Osteocyte (in vitro differentiated cells): ENCODE measurements around the gene TMEM247. TPM values are rescaled to one million over a fixed set of nuclear protein-coding genes. Genes with fewer than 3 reads are reported as not detected.

ENCODE experiments used
- DNase-seq: peaks from one replicate; pipeline ENCODE4 v3.0.0; 2021; ENCODE audit warnings: mixed read lengths; ENCODE audit not compliant: unreplicated experiment; ENCODE audit errors: extremely low spot score
- H3K27ac Mint-ChIP-seq: one replicate; pipeline ENCODE4 v1.8.0; 2021; ENCODE audit warnings: mild to moderate bottlenecking, mixed read lengths; ENCODE audit not compliant: unreplicated experiment
- H3K27me3 Mint-ChIP-seq: one replicate; pipeline ENCODE4 v1.8.0; 2021; ENCODE audit warnings: mixed read lengths; ENCODE audit not compliant: unreplicated experiment
- H3K36me3 Mint-ChIP-seq: one replicate; pipeline ENCODE4 v1.8.0; 2021; ENCODE audit warnings: mixed read lengths; ENCODE audit not compliant: unreplicated experiment
- H3K4me1 Mint-ChIP-seq: one replicate; pipeline ENCODE4 v1.8.0; 2021; ENCODE audit warnings: mixed read lengths; ENCODE audit not compliant: unreplicated experiment
- H3K4me3 Mint-ChIP-seq: one replicate; pipeline ENCODE4 v1.8.0; 2021; ENCODE audit warnings: mild to moderate bottlenecking, moderate library complexity, mixed read lengths; ENCODE audit not compliant: unreplicated experiment
- H3K9me3 Mint-ChIP-seq: one replicate; pipeline ENCODE4 v1.8.0; 2021; ENCODE audit warnings: mixed read lengths; ENCODE audit not compliant: unreplicated experiment
- CTCF ChIP-seq: fragments of 200-600 bp; sonication (generic); IDR thresholded peaks from 2 replicates; pipeline ENCODE4 v1.5.0; 2021; ENCODE audit warnings: antibody characterized with exemption, mild to moderate bottlenecking, moderate library complexity
- total RNA-seq: library from RNA; stranded (reverse); gene quantifications from 2 replicates; pipeline ENCODE4 v1.2.1, GENCODE V29; 2021

Gene TMEM247
- total RNA-seq, 1 donor from 2014 or later, result not detected

- no peak for TF ChIP-seq CTCF
- DNase-seq, result no peak
- peaks cover 4% of the 10 kb centered on the region for H3K27me3 Mint-ChIP-seq
Observed at GRCh38 chr2:46509804-46510203, 30.4 kb downstream of the TMEM247 start.

GRCh38 chr2:46510598-46511177, 31.3 kb downstream of the TMEM247 start:
- peaks cover 6% of the 10 kb centered on the region for H3K36me3 Mint-ChIP-seq
- no peak for TF ChIP-seq CTCF
- H3K9me3 Mint-ChIP-seq, result peaks cover 15% of the 10 kb centered on the region
- H3K4me1 Mint-ChIP-seq, result no peaks in the 10 kb centered on the region
- no peak overlapping the region for H3K4me3 Mint-ChIP-seq
- DNase-seq, result peak; percentile 70
- no peak overlapping the region for H3K27ac Mint-ChIP-seq
- peaks cover 7% of the 10 kb centered on the region for H3K27me3 Mint-ChIP-seq

More at GRCh38 chr2:46509804-46510203, 30.4 kb downstream of the TMEM247 start:
- H3K4me1 Mint-ChIP-seq, result no peaks in the 10 kb centered on the region
- peaks cover 4% of the 10 kb centered on the region for H3K36me3 Mint-ChIP-seq
- H3K9me3 Mint-ChIP-seq, result peaks cover 6% of the 10 kb centered on the region
- H3K27ac Mint-ChIP-seq, result no peak overlapping the region
- H3K4me3 Mint-ChIP-seq, result no peak overlapping the region

GRCh38 chr2:46512185-46512584, 32.8 kb downstream of the TMEM247 start:
- peaks cover 7% of the 10 kb centered on the region for H3K27me3 Mint-ChIP-seq
- H3K9me3 Mint-ChIP-seq, result peaks cover 28% of the 10 kb centered on the region
- no peak overlapping the region for H3K4me3 Mint-ChIP-seq
- peak; percentile 36 for DNase-seq
- no peaks in the 10 kb centered on the region for H3K4me1 Mint-ChIP-seq
- H3K36me3 Mint-ChIP-seq, result peaks cover 9% of the 10 kb centered on the region
- no peak overlapping the region for H3K27ac Mint-ChIP-seq
- no peak for TF ChIP-seq CTCF

- no peaks in the 10 kb centered on the region for H3K4me1 Mint-ChIP-seq
- TF ChIP-seq CTCF, result no peak
- H3K9me3 Mint-ChIP-seq, result peaks cover 29% of the 10 kb centered on the region
- no peak overlapping the region for H3K27ac Mint-ChIP-seq
- H3K36me3 Mint-ChIP-seq, result peaks cover 9% of the 10 kb centered on the region
- peaks cover 7% of the 10 kb centered on the region for H3K27me3 Mint-ChIP-seq
- no peak overlapping the region for H3K4me3 Mint-ChIP-seq
- DNase-seq, result no peak
Observed at GRCh38 chr2:46514738-46515137, 35.4 kb downstream of the TMEM247 start.

- Mint-ChIP-seq H3K9me3 (peaks cover 29% of the 10 kb centered on the region), H3K27me3 (peaks cover 6% of the 10 kb centered on the region), H3K4me3 (no peak overlapping the region), H3K4me1 (no peaks in the 10 kb centered on the region), H3K36me3 (peaks cover 9% of the 10 kb centered on the region), H3K27ac (no peak overlapping the region)
- DNase-seq, result no peak
- TF ChIP-seq CTCF, result no peak
Observed at GRCh38 chr2:46517485-46517884, 38.1 kb downstream of the TMEM247 start.
